SK-N-MC (cell line): ENCODE measurements around the gene HELZ.
"Not testable (repeated sequence)": the region's sequence is repeated elsewhere in the genome, so short reads cannot be mapped to it uniquely, and the experiment has no call there.

ENCODE experiments used
- DNase-seq: peaks from one replicate; pipeline ENCODE4 v3.0.0-alpha.2; 2011; ENCODE audit warnings: low read depth, low spot score
- H3K27ac ChIP-seq: fragments of 200-600 bp; sonication (generic); 2 replicates; pipeline ENCODE4 v1.5.1; 2016; ENCODE audit warnings: mixed run types
- H3K36me3 ChIP-seq: fragments of 200-600 bp; sonication (generic); 2 replicates; pipeline ENCODE4 v1.6.1; 2017; ENCODE audit warnings: antibody characterized with exemption, low read length, mixed read lengths; ENCODE audit not compliant: insufficient read depth
- H3K4me3 ChIP-seq: fragments of 200-600 bp; sonication (generic); 2 replicates; pipeline ENCODE4 v1.5.1; 2016
- H3K9ac ChIP-seq: fragments of 200-600 bp; sonication (generic); 2 replicates; pipeline ENCODE4 v1.8.0; 2017; ENCODE audit warnings: mixed run types, mixed read lengths; ENCODE audit not compliant: insufficient read length
- H3K9me3 ChIP-seq: fragments of 200-600 bp; sonication (generic); 2 replicates; pipeline ENCODE4 v1.6.1; 2017; ENCODE audit warnings: low read depth, mild to moderate bottlenecking, antibody characterized with exemption, low read length, moderate library complexity, mixed read lengths
- EZH2 ChIP-seq: fragments of 200-600 bp; sonication (generic); IDR thresholded peaks from one replicate; pipeline ENCODE4 v1.6.1; 2017; ENCODE audit warnings: antibody characterized with exemption
- FOXP2 ChIP-seq: optimal IDR thresholded peaks from 2 replicates; pipeline ENCODE3; 2011; ENCODE audit warnings: mild to moderate bottlenecking, moderate library complexity; ENCODE audit not compliant: insufficient read depth; ENCODE audit errors: extremely low read length, control extremely low read depth
- POLR2AphosphoS5 ChIP-seq: IDR thresholded peaks from 2 replicates; pipeline ENCODE4 v1.6.1; 2012; ENCODE audit warnings: mild to moderate bottlenecking, low read depth, low read length, borderline replicate concordance

HELZ gene

DNA sequence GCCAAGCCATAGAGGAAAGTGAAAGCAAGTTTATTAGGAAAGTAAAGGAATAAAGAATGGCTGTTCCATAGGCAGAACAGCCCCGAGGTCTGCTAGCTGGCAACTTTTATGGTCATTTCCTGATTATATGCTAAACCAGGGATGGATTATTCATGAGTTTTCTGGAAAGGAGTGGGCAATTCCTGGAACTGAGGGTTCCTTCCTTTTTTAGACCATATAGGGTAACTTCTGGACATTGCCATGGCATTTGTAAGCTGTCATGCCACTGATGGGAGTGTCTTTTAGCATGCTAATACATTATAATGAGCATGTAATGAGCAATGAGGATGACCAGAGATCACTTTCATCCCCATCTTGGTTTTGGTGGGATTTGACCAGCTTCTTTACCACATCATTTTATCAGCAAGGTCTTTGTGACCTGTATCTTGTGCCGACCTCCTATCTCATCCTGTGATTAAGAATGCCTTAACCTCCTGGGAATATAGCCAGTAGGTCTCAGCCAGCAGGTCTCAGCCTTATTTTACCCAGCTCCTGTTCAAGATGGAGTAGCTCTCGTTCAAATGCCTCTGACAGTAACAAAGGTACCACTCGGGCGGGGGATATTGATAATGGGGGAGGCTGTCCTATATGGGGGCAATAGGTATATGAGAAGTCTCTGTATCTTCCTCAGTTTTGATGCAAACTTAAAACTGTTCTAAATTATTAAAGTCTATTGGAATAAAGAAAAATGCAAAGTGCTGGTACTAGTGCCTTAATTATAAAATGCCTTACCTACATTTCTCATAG is 38.9 kb upstream of the HELZ start:
- Histone ChIP-seq H3K36me3 (no peaks in the 10 kb centered on the region), H3K9ac (no peak overlapping the region), H3K27ac (no peak overlapping the region), H3K9me3 (no peaks in the 10 kb centered on the region), H3K4me3 (no peak overlapping the region)
- TF ChIP-seq POLR2AphosphoS5, result no peak
- no peak for TF ChIP-seq FOXP2
- no peak for TF ChIP-seq EZH2
- no peak for DNase-seq

DNA sequence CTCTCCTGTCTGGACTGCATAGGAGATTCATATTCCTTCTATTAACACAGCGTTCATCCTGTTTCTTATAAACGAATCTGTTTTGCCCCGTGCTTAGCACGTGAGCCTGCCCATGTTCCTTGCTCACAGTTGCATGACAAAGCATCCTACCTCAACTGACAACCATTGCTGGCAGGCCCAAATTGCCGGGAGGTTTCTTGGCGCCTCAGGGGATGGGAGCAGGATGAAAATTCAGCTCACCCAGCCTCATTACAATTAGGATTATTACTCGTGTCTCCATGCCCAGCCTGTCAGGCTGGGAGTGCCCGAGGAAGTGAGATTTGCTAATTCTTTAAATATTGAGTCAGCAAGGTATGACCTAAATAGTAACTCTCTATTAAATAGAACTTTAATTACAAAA is 36.7 kb upstream of the HELZ start:
- TF ChIP-seq EZH2, result no peak
- TF ChIP-seq FOXP2, result no peak
- TF ChIP-seq POLR2AphosphoS5, result no peak
- DNase-seq, result no peak
- no peak overlapping the region for H3K27ac ChIP-seq
- H3K9ac ChIP-seq, result no peak overlapping the region
- no peaks in the 10 kb centered on the region for H3K36me3 ChIP-seq
- no peak overlapping the region for H3K4me3 ChIP-seq
- no peaks in the 10 kb centered on the region for H3K9me3 ChIP-seq

DNA sequence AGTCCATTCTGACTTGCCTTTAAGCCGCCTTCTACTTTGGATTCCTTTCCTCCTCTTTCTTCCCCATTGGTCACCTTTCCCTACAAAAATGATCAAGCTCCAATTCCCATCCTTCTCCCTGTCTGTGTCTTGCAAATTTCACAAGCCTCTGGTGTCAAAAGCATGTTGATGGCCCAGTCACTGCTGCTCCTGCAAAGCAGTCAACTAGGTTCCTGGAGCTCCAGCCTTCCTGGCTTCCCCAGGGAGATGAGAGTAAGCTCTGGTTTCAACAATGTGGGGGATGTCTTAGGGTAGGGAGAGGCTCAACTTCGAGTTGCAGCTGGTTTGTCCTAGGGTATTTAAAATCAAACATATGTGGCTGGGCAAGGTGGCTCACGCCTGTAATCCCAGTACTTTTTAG is 36.1 kb upstream of the HELZ start:
- Histone ChIP-seq H3K9me3 (no peaks in the 10 kb centered on the region), H3K36me3 (no peaks in the 10 kb centered on the region), H3K9ac (no peak overlapping the region), H3K4me3 (no peak overlapping the region), H3K27ac (no peak overlapping the region)
- no peak for DNase-seq
- TF ChIP-seq EZH2, result no peak
- TF ChIP-seq FOXP2, result no peak
- no peak for TF ChIP-seq POLR2AphosphoS5

DNA sequence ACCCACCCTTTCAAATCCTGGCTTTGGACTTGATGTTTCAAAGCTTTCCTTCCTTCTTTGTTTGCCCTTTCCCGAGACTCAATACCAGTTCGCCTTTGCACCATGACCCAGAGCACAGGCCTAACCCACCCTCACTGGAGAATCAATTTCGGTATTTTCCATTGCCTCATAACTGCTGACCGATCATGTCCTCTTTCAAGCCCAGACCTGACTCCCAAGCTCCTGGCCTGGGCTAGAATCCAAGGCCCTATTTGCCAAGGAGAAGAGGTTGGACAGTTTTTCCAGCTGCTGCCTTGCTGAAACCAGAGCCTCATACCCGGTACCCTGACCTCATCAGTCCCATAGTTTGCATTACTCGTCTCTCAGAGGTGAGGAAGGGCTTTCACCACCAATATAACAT is 35.3 kb upstream of the HELZ start:
- no peak for TF ChIP-seq POLR2AphosphoS5
- no peak for TF ChIP-seq FOXP2
- TF ChIP-seq EZH2, result no peak
- H3K36me3 ChIP-seq, result no peaks in the 10 kb centered on the region
- no peak overlapping the region for H3K4me3 ChIP-seq
- DNase-seq, result no peak
- no peaks in the 10 kb centered on the region for H3K9me3 ChIP-seq
- H3K9ac ChIP-seq, result no peak overlapping the region
- H3K27ac ChIP-seq, result no peak overlapping the region

DNA sequence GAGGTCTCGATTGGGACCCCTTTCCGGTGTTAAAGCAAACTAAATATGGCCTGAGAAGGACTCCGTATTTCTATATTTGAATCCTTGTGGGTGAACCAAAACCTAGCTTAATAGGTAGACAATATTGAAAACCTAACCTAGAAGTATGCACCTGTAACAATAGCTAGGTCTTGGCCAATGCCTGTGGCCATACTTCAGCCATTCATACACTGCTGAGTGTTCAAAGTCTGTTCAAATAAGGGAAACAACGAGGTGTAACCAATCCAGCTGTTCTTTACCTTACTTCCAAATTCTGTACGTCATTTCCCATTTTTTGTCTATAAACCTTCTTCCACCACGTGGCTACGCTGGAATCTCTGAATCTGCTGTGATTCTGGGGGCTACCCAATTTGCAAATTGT is 34.1 kb upstream of the HELZ start:
- H3K9ac ChIP-seq, result no peak overlapping the region
- no peak overlapping the region for H3K27ac ChIP-seq
- no peaks in the 10 kb centered on the region for H3K36me3 ChIP-seq
- no peak overlapping the region for H3K4me3 ChIP-seq
- H3K9me3 ChIP-seq, result no peaks in the 10 kb centered on the region
- no peak for TF ChIP-seq FOXP2
- no peak for TF ChIP-seq POLR2AphosphoS5
- TF ChIP-seq EZH2, result no peak
- DNase-seq, result no peak

DNA sequence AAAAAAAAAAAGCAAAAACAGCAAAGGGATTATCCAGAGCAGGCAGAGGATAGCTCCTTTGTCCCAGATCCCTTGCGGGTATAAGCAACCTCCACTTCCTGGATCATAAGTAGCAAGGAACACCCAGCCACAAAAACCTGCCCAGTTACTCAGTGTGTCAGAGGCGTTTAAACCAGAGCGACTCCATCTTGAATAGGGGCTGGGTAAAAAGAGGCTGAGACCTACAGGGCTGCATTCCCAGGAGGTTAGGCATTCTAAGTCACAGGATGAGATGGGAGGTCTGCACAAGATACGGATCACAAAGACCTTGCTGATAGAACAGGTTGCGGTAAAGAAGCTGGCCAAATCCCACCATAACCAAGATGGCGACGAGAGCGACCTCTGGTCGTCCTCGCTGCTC is 33.4 kb upstream of the HELZ start:
- Histone ChIP-seq H3K27ac (no peak overlapping the region), H3K36me3 (no peaks in the 10 kb centered on the region), H3K4me3 (no peak overlapping the region), H3K9ac (no peak overlapping the region), H3K9me3 (no peaks in the 10 kb centered on the region)
- no peak for TF ChIP-seq POLR2AphosphoS5
- TF ChIP-seq EZH2, result no peak
- TF ChIP-seq FOXP2, result no peak
- no peak for DNase-seq

DNA sequence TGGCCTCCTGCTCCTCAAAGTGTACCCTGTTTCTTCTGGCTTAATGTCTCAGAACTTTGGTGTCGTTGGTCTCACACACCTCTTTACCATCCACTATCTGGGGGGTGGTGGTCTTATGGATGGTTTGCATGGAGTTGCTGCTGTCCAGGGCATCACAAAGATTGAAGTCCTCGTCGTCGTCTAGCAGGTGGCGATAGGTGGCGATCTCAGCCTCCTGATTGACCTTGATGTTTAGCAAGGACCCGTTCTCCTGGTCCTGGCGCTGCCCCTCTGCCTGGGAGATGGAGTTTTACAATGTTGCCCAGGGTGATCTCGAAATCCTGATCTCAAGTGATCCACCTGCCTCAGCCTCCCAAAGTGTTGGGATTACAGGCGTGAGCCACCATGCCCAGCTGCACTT is 31.1 kb upstream of the HELZ start:
- no peak for TF ChIP-seq POLR2AphosphoS5
- no peak for TF ChIP-seq FOXP2
- TF ChIP-seq EZH2, result no peak
- Histone ChIP-seq H3K4me3 (no peak overlapping the region), H3K9ac (no peak overlapping the region), H3K36me3 (no peaks in the 10 kb centered on the region), H3K9me3 (no peaks in the 10 kb centered on the region), H3K27ac (no peak overlapping the region)
- DNase-seq, result no peak

DNA sequence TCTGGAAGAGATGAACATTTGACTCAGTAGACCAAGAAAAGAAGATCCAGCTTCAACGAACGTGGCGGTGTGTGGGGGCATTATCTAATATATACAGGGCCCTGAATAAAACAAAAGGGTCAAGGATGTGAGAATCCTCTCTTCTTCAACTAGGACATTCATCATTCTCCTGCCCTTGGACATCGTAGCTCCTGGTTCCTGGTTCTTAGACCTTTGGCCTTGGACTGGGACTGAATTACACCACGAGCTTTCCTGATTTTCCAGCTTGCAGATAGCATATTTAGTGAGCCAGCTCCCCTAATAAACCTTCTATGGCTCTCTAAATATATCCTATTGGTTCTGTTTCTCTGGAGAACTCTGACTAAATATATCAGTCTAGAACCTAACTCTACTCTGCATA is 29.5 kb upstream of the HELZ start:
- no peak overlapping the region for H3K4me3 ChIP-seq
- H3K36me3 ChIP-seq, result no peaks in the 10 kb centered on the region
- H3K27ac ChIP-seq, result no peak overlapping the region
- H3K9me3 ChIP-seq, result no peaks in the 10 kb centered on the region
- DNase-seq, result no peak
- H3K9ac ChIP-seq, result no peak overlapping the region
- no peak for TF ChIP-seq EZH2
- no peak for TF ChIP-seq FOXP2
- TF ChIP-seq POLR2AphosphoS5, result no peak

DNA sequence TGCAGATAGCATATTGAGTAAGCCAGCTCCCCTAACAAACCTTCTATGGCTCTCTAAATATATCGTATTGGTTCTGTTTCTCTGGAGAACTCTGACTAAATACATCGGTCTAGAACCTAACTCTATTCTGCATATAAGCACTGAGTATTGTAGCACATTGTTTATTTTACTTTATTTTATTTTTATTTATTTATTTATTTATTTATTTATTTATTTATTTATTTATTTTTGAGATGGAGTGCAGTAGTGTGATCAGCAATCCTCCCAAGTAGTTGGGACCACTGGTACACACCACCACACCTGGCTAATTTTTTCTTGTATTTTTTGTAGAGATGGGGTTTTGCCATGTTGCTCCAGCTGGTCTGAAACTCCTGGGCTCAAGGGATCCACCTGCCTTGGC is 28.9 kb upstream of the HELZ start:
- TF ChIP-seq EZH2 (no peak), FOXP2 (no peak), POLR2AphosphoS5 (no peak)

DNA sequence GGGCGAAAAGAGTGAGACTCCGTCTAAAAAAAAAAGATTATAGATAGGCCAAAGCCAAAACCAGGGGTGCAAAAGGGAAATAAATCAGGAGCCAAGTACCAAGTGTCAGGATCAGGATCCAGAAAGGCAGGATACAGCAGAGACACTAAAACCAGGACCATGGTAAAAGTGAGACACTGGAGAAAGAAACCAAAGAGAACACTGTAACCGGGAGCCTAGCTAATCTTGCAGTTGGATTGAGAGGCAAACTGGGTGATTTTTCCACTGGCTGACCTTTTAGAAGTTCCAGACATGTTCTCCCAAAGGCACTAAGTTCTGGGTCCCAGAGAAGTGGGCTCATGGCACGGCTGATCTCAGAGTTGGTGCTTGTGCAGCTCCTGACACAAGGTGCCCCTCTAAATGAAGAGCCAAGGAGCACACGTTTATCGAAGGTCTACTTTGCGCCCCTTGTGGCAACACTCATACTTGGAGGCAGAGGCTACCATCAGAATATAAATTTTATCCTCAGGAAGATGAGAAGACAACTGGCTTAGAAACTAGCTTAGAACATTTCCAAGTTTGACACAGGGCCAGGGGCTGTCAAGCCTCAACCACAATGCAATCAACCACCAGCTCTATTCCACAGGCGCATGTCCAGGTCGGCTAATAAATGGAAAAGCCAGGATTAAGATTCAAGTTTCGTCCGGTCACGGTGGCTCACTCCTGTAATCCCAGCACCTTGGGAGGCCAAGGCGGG is 27.5 kb upstream of the HELZ start:
- TF ChIP-seq POLR2AphosphoS5 (no peak), FOXP2 (no peak), EZH2 (no peak)
- Histone ChIP-seq H3K9me3 (no peaks in the 10 kb centered on the region), H3K27ac (no peak overlapping the region), H3K36me3 (no peaks in the 10 kb centered on the region), H3K9ac (no peak overlapping the region), H3K4me3 (no peak overlapping the region)
- no peak for DNase-seq

More for the DNA sequence above, 28.9 kb upstream of the HELZ start:
- no peak overlapping the region for H3K27ac ChIP-seq
- no peak overlapping the region for H3K9ac ChIP-seq
- H3K4me3 ChIP-seq, result no peak overlapping the region
- H3K9me3 ChIP-seq, result no peaks in the 10 kb centered on the region
- DNase-seq, result no peak
- no peaks in the 10 kb centered on the region for H3K36me3 ChIP-seq

DNA sequence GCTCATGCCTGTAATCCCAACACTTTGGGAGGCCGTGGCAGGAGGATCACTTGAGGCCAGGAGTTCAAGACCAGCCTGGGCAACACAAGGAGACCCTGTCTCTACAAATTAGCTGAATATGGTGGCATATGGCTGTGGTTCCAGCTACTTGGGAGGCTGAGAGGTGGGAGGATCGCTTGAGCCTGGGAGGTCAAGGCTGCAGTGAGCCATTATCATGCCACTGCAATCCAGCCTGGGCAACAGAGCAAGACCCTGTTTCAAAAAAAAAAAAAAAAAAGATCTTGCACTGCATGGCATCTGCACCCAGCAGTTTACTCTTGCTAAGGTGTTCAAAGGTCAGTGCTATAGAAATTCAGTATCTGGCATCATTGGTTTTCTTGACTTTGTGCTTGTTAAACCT is 26.2 kb upstream of the HELZ start:
- H3K9me3 ChIP-seq, H3K27ac ChIP-seq, H3K4me3 ChIP-seq, DNase-seq, H3K36me3 ChIP-seq, H3K9ac ChIP-seq: not testable (repeated sequence)
